Neuronal stem cell (in vitro differentiated cells): ENCODE results near the gene MACROD2.

Source experiments
- DNase-seq: peaks from one replicate; pipeline ENCODE4 v3.0.0-alpha.2; 2013; ENCODE audit warnings: low spot score
- H2AFZ ChIP-seq: one replicate; pipeline ENCODE4 v1.6.1; 2013; ENCODE audit warnings: mild to moderate bottlenecking, low read length, inconsistent platforms
- H2AK5ac ChIP-seq: 2 replicates; pipeline ENCODE4 v1.6.1; 2013; ENCODE audit warnings: low read depth, mild to moderate bottlenecking, inconsistent platforms, low read length, moderate library complexity, mixed read lengths
- H2BK120ac ChIP-seq: 2 replicates; pipeline ENCODE4 v1.6.1; 2013; ENCODE audit warnings: low read depth, mild to moderate bottlenecking, inconsistent platforms, low read length, moderate library complexity, mixed read lengths
- H2BK12ac ChIP-seq: one replicate; pipeline ENCODE4 v1.6.1; 2013; ENCODE audit warnings: low read length, inconsistent platforms
- H2BK15ac ChIP-seq: 2 replicates; pipeline ENCODE4 v1.6.1; 2013; ENCODE audit warnings: mild to moderate bottlenecking, low read length, inconsistent platforms, mixed read lengths
- H2BK5ac ChIP-seq: one replicate; pipeline ENCODE4 v1.6.1; 2013; ENCODE audit warnings: inconsistent platforms, mild to moderate bottlenecking, low read length, moderate library complexity
- H3K14ac ChIP-seq: one replicate; pipeline ENCODE4 v1.6.1; 2013; ENCODE audit warnings: low read length, inconsistent platforms
- H3K18ac ChIP-seq: 2 replicates; pipeline ENCODE4 v1.6.1; 2013; ENCODE audit warnings: low read length, inconsistent platforms
- H3K23ac ChIP-seq: 2 replicates; pipeline ENCODE4 v1.6.1; 2013; ENCODE audit warnings: low read depth, mild to moderate bottlenecking, mixed read lengths, low read length, inconsistent platforms; ENCODE audit not compliant: poor library complexity
- H3K27ac ChIP-seq: replicated peaks from 3 replicates; pipeline ENCODE4 v1.5.1; 2013; ENCODE audit warnings: low read length, inconsistent platforms
- H3K27me3 ChIP-seq, 3 experiments: 2 replicates each; pipeline ENCODE4 v1.6.1; 2013; ENCODE audit warnings: low read length in 3 of 3, mild to moderate bottlenecking in 2 of 3, inconsistent platforms in 1 of 3, low read depth in 1 of 3, mixed read lengths in 1 of 3, moderate library complexity in 1 of 3; ENCODE audit not compliant: control insufficient read depth in 3 of 3, insufficient read depth in 3 of 3
- H3K36me3 ChIP-seq, 2 donors: replicated peaks in 1 of 2; 2 replicates each; pipeline ENCODE4 v1.6.1; 2013; ENCODE audit warnings: low read length in 2 of 2; ENCODE audit not compliant: control insufficient read depth in 2 of 2, insufficient read depth in 2 of 2
- H3K4ac ChIP-seq: 2 replicates; pipeline ENCODE4 v1.6.1; 2013; ENCODE audit warnings: inconsistent platforms, mild to moderate bottlenecking, low read length, moderate library complexity
- H3K4me1 ChIP-seq, 2 donors: 1 replicate in 1 of 2; 2 replicates in 1 of 2; pipeline ENCODE4 v1.6.1; 2013; ENCODE audit warnings: low read length in 2 of 2, low read depth in 1 of 2; ENCODE audit not compliant: control insufficient read depth in 2 of 2, insufficient read depth in 1 of 2
- H3K4me2 ChIP-seq: one replicate; pipeline ENCODE4 v1.6.1; 2013; ENCODE audit warnings: mild to moderate bottlenecking, low read length, inconsistent platforms; ENCODE audit not compliant: insufficient read depth, poor library complexity, severe bottlenecking
- H3K4me3 ChIP-seq, 2 donors: 2 replicates each; pipeline ENCODE4 v1.5.1; 2013; ENCODE audit warnings: low read length in 2 of 2, mild to moderate bottlenecking in 2 of 2, inconsistent platforms in 1 of 2, moderate library complexity in 1 of 2
- H3K79me1 ChIP-seq: one replicate; pipeline ENCODE4 v1.6.1; 2013; ENCODE audit warnings: low read depth, mild to moderate bottlenecking, inconsistent platforms, low read length, moderate library complexity
- H3K9ac ChIP-seq: one replicate; pipeline ENCODE4 v1.6.1; 2013; ENCODE audit warnings: mild to moderate bottlenecking, low read depth, low read length, inconsistent platforms; ENCODE audit not compliant: poor library complexity
- H3K9me3 ChIP-seq, 2 donors: replicated peaks in 1 of 2; 2 replicates each; pipeline versions ENCODE3 to v1.6.1; 2013; ENCODE audit warnings: low read length in 2 of 2, mild to moderate bottlenecking in 2 of 2, inconsistent platforms in 1 of 2, low read depth in 1 of 2, mixed read lengths in 1 of 2, moderate library complexity in 1 of 2; ENCODE audit not compliant: control insufficient read depth in 2 of 2, insufficient read depth in 1 of 2
- H4K8ac ChIP-seq: one replicate; pipeline ENCODE4 v1.6.1; 2013; ENCODE audit warnings: low read depth, mild to moderate bottlenecking, inconsistent platforms, low read length, moderate library complexity
- H4K91ac ChIP-seq: one replicate; pipeline ENCODE4 v1.6.1; 2013; ENCODE audit warnings: low read length, low read depth, mild to moderate bottlenecking, inconsistent platforms; ENCODE audit not compliant: poor library complexity
- WGBS, 2 donors: extraction: QIAGEN DNeasy Blood & Tissue Kit; methylation state at CpG; one replicate each; pipeline ENCODE4 v1.1.7; 2013; ENCODE audit warnings: missing lambda C conversion rate in 2 of 2, mixed read lengths in 1 of 2; ENCODE audit not compliant: insufficient read length in 2 of 2, insufficient replicate concordance in 1 of 2; ENCODE audit errors: extremely low coverage in 2 of 2; 5-methylcytosine and 5-hydroxymethylcytosine counted together

The MACROD2 gene

GRCh38 chr20:16050366-16050765 lies 2055.1 kb downstream of the MACROD2 start:
- Histone ChIP-seq H2BK5ac (no peak overlapping the region), H3K79me1 (no peaks in the 10 kb centered on the region), H3K27me3 (no peaks in the 10 kb centered on the region), H3K36me3 (no peaks in the 10 kb centered on the region), H3K9me3 (peaks cover 0 to under 1% of the 10 kb centered on the region in 2 donors), H3K27ac (no peak overlapping the region), H2AFZ (peak overlapping the region; percentile 82), H2BK120ac (no peak overlapping the region), H2BK15ac (no peak overlapping the region), H3K14ac (no peak overlapping the region), H3K4me2 (no peak overlapping the region), H4K91ac (no peak overlapping the region), H3K9ac (no peak overlapping the region), H3K4me3 (no peak overlapping the region), H2AK5ac (no peak overlapping the region), H3K4ac (no peak overlapping the region), H2BK12ac (no peak overlapping the region), H3K23ac (no peak overlapping the region), H3K18ac (no peak overlapping the region), H3K4me1 (peaks cover 6 to 15% of the 10 kb centered on the region in 2 donors), H4K8ac (no peak overlapping the region)
- no CpG with 5 or more reads among the region's 1 CpG for WGBS, 2 donors
- DNase-seq, result no peak

GRCh38 chr20:16051968-16052367 lies 2056.7 kb downstream of the MACROD2 start:
- no peak overlapping the region for H3K23ac ChIP-seq
- H2BK12ac ChIP-seq, result no peak overlapping the region
- WGBS, 2 donors, result no CpG with 5 or more reads among the region's 1 CpG
- H4K91ac ChIP-seq, result no peak overlapping the region
- H4K8ac ChIP-seq, result no peak overlapping the region
- no peak overlapping the region for H2AK5ac ChIP-seq
- no peaks in the 10 kb centered on the region for H3K79me1 ChIP-seq
- DNase-seq, result no peak
- no peak overlapping the region for H3K14ac ChIP-seq
- no peak overlapping the region for H2AFZ ChIP-seq
- no peaks in the 10 kb centered on the region for H3K27me3 ChIP-seq
- H2BK5ac ChIP-seq, result no peak overlapping the region
- H3K18ac ChIP-seq, result no peak overlapping the region
- H3K9me3 ChIP-seq, result no peaks in the 10 kb centered on the region
- no peak overlapping the region for H3K4ac ChIP-seq
- H3K4me2 ChIP-seq, result no peak overlapping the region
- no peak overlapping the region for H2BK15ac ChIP-seq
- H3K4me3 ChIP-seq, result no peak overlapping the region
- no peaks in the 10 kb centered on the region for H3K36me3 ChIP-seq
- no peak overlapping the region for H2BK120ac ChIP-seq
- H3K27ac ChIP-seq, result no peak overlapping the region
- no peak overlapping the region for H3K9ac ChIP-seq
- H3K4me1 ChIP-seq, result peaks cover 6 to 15% of the 10 kb centered on the region in 2 donors

- no peaks in the 10 kb centered on the region for H3K36me3 ChIP-seq
- no peak overlapping the region for H3K18ac ChIP-seq
- H2BK120ac ChIP-seq, result no peak overlapping the region
- no peak overlapping the region for H3K4ac ChIP-seq
- H3K9me3 ChIP-seq, result no peaks in the 10 kb centered on the region
- H2AK5ac ChIP-seq, result no peak overlapping the region
- H4K8ac ChIP-seq, result no peak overlapping the region
- no peak overlapping the region for H2BK5ac ChIP-seq
- no CpG with 5 or more reads among the region's 4 CpGs for WGBS, 2 donors
- H2BK15ac ChIP-seq, result no peak overlapping the region
- H3K23ac ChIP-seq, result no peak overlapping the region
- H3K14ac ChIP-seq, result no peak overlapping the region
- no peaks in the 10 kb centered on the region for H3K27me3 ChIP-seq
- no peak overlapping the region for H3K4me3 ChIP-seq
- no peak for DNase-seq
- no peak overlapping the region for H2AFZ ChIP-seq
- H3K27ac ChIP-seq, result no peak overlapping the region
- H3K79me1 ChIP-seq, result no peaks in the 10 kb centered on the region
- H4K91ac ChIP-seq, result no peak overlapping the region
- H3K4me2 ChIP-seq, result no peak overlapping the region
- H2BK12ac ChIP-seq, result no peak overlapping the region
- H3K9ac ChIP-seq, result no peak overlapping the region
- H3K4me1 ChIP-seq, result peaks cover 6 to 15% of the 10 kb centered on the region in 2 donors
Observed at GRCh38 chr20:16052456-16052855, 2057.1 kb downstream of the MACROD2 start.

GRCh38 chr20:16054985-16055384 lies 2059.7 kb downstream of the MACROD2 start:
- Histone ChIP-seq H3K9me3 (no peaks in the 10 kb centered on the region), H2BK120ac (no peak overlapping the region), H3K18ac (no peak overlapping the region), H3K79me1 (no peaks in the 10 kb centered on the region), H3K4me2 (no peak overlapping the region), H3K4me1 (peaks cover 5 to 14% of the 10 kb centered on the region in 2 donors), H2AK5ac (no peak overlapping the region), H3K4me3 (no peak overlapping the region), H3K23ac (no peak overlapping the region), H4K8ac (no peak overlapping the region), H2BK5ac (no peak overlapping the region), H3K27me3 (no peaks in the 10 kb centered on the region), H2BK15ac (no peak overlapping the region), H3K14ac (no peak overlapping the region), H3K4ac (no peak overlapping the region), H3K9ac (no peak overlapping the region), H3K27ac (no peak overlapping the region), H4K91ac (no peak overlapping the region), H2AFZ (no peak overlapping the region), H3K36me3 (no peaks in the 10 kb centered on the region), H2BK12ac (no peak overlapping the region)
- no peak for DNase-seq
- no CpG with 5 or more reads among the region's 3 CpGs for WGBS, 2 donors
